DOHH2 (cell line): Measurements from ENCODE around the gene NOC4L.

Experiments
- CTCF ChIP-seq: fragments of 200-600 bp; sonication (generic); IDR thresholded peaks from one replicate; pipeline ENCODE4 v1.5.1; 2014; ENCODE audit warnings: antibody characterized with exemption, mild to moderate bottlenecking, low read depth, low read length; ENCODE audit not compliant: poor library complexity, severe bottlenecking
- EZH2phosphoT487 ChIP-seq: fragments of 200-600 bp; sonication (generic); IDR thresholded peaks from 2 replicates; pipeline ENCODE4 v1.6.1; 2017; ENCODE audit warnings: borderline replicate concordance, mild to moderate bottlenecking, antibody characterized with exemption, low read length, moderate library complexity, mixed read lengths

- TF ChIP-seq CTCF (no peak), EZH2phosphoT487 (no peak)
These were observed 19.0 kb downstream of the NOC4L start for GRCh38 chr12:132163041-132163910.
